ENCODE results near the gene PTBP3.

DNA sequence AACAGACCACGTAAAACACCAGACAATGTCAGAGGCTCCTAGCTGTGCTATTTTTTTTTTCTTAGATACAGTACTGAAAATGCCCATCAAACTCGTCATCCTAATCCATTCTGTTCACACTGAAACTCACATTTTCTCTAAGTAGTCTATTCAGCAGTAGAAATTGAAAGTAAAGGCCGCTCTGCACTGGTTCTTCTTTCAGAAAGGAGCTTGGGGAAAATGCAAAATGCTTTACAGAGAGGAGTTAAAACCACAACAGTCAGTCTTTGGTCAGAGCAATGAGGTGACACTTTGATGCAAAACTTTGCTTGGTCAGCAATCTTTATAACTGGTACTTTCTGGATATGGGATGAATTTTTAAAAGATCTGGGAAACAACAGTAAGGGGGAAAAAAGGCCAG, 114.5 kb downstream of the PTBP3 start:
- TF ChIP-seq CTCF (IDR thresholded peaks at IDR 0.05; ENCODE audit: poor library complexity, severe bottlenecking) = no peak
- no peak for TF ChIP-seq EZH2 (IDR thresholded peaks at IDR 0.05; ENCODE audit: borderline replicate concordance, insufficient read depth, low read length, poor library complexity, severe bottlenecking)
- no peak for TF ChIP-seq EP300 (conservative IDR thresholded peaks at IDR 0.05; ENCODE audit: poor library complexity, severe bottlenecking)
- no peak for TF ChIP-seq SMC3 (conservative IDR thresholded peaks at IDR 0.05; ENCODE audit: poor library complexity)
- TF ChIP-seq POLR2AphosphoS5 (IDR thresholded peaks at IDR 0.05) = no peak
- TF ChIP-seq TAF1 (IDR thresholded peaks at IDR 0.05; ENCODE audit: low read depth) = no peak
- TF ChIP-seq, protein P1, sequence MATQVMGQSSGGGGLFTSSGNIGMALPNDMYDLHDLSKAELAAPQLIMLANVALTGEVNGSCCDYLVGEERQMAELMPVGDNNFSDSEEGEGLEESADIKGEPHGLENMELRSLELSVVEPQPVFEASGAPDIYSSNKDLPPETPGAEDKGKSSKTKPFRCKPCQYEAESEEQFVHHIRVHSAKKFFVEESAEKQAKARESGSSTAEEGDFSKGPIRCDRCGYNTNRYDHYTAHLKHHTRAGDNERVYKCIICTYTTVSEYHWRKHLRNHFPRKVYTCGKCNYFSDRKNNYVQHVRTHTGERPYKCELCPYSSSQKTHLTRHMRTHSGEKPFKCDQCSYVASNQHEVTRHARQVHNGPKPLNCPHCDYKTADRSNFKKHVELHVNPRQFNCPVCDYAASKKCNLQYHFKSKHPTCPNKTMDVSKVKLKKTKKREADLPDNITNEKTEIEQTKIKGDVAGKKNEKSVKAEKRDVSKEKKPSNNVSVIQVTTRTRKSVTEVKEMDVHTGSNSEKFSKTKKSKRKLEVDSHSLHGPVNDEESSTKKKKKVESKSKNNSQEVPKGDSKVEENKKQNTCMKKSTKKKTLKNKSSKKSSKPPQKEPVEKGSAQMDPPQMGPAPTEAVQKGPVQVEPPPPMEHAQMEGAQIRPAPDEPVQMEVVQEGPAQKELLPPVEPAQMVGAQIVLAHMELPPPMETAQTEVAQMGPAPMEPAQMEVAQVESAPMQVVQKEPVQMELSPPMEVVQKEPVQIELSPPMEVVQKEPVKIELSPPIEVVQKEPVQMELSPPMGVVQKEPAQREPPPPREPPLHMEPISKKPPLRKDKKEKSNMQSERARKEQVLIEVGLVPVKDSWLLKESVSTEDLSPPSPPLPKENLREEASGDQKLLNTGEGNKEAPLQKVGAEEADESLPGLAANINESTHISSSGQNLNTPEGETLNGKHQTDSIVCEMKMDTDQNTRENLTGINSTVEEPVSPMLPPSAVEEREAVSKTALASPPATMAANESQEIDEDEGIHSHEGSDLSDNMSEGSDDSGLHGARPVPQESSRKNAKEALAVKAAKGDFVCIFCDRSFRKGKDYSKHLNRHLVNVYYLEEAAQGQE (IDR thresholded peaks at IDR 0.05; ENCODE audit: borderline replicate concordance) = no peak

Measured in neural cell (in vitro differentiated cells).